ENCODE measurements around the gene MUC4. TPM values are rescaled to one million over a fixed set of nuclear protein-coding genes. Genes with fewer than 3 reads are reported as not detected.

The MUC4 gene
- total and polyA plus RNA-seq, 10 of the 15 experiments (the other 5 are each of a cell fraction or from before 2014, with no cell fraction given) = 0.02 to 0.46 (median 0.27) TPM; not detected in 4

DNA sequence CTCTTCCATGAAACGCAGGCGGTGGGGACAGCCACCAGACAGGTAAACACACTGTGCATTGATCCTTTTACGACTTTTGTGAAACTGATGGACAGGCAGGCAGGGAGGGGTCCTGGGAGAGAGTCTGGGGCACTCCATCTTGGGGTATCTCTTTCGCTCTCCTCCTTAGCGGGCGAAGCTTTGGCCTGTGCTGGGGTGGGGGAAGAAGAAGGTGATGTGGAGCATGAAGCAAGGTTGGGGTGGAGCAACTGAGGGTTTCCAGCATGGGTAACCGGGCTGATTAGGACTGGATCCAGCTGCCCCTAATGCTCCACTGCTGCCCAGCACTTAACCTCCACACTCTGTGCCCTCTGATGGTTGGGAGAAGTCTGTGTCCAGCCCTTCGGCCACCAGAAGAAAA lies 65.4 kb downstream of the MUC4 start:
- ChIA-PET POLR2A (no interaction called here), SMC1A (ENCODE audit: uncharacterized antibody, unreplicated experiment) (no interaction called here), RAD21 (ENCODE audit: unreplicated experiment) (no interaction called here), CTCF (no interaction called here)
- H3K4me3 ChIP-seq = no peak overlapping the region
- DNase-seq (ENCODE audit: low read depth, low spot score) (no peak), FAIRE-seq (no peak), ATAC-seq (no peak)
- H4K20me1 ChIP-seq (ENCODE audit: control insufficient read depth, insufficient read depth) = no peaks in the 10 kb centered on the region
- no peaks in the 10 kb centered on the region for H3K79me2 ChIP-seq (ENCODE audit: control insufficient read depth, insufficient read depth, low read length)
- H3K27me3 ChIP-seq (replicated peaks in 1 of 2; ENCODE audit: control insufficient read depth in 2 of 2, insufficient read depth in 2 of 2, low read length in 1 of 2) = no peaks in the 10 kb centered on the region; a peak in 2 of 4 replicates
- H3K9me3 ChIP-seq (replicated peaks; ENCODE audit: control insufficient read depth, insufficient read depth, low read length) = no peaks in the 10 kb centered on the region
- H3K4me1 ChIP-seq (ENCODE audit: control insufficient read depth, insufficient read depth, low read length) = no peaks in the 10 kb centered on the region
- TF ChIP-seq TCF7 (IDR thresholded peaks at IDR 0.05; ENCODE audit: borderline replicate concordance) = no peak
- TF ChIP-seq TBL1XR1 (IDR thresholded peaks at IDR 0.05; ENCODE audit: low read depth, low read length) = no peak
- no peak for TF ChIP-seq SREBF2 (IDR thresholded peaks at IDR 0.05; ENCODE audit: low read length)
- TF ChIP-seq IKZF1 (conservative IDR thresholded peaks at IDR 0.05) = no peak
- TF ChIP-seq POLR2AphosphoS2 (IDR thresholded peaks at IDR 0.05; ENCODE audit: low read depth, low read length) = no peak
- TF ChIP-seq NFYB (IDR thresholded peaks at IDR 0.05; ENCODE audit: insufficient read depth, low read depth, low read length) = no peak
- TF ChIP-seq NRF1 (conservative IDR thresholded peaks at IDR 0.05; ENCODE audit: low read depth, low read length) = no peak
- no peak for TF ChIP-seq SPI1 (IDR thresholded peaks at IDR 0.05; ENCODE audit: borderline replicate concordance, insufficient read depth, low read depth, low read length)
- no peak overlapping the region for H2AFZ ChIP-seq (ENCODE audit: control insufficient read depth, low read depth, low read length)
- no peaks in the 10 kb centered on the region for H3K36me3 ChIP-seq (ENCODE audit: control insufficient read depth in 2 of 2, insufficient read depth in 2 of 2, low read length in 1 of 2)
- in situ Hi-C loops (cut with MboI) = no loop called here
- no TSS peak for BruUV-seq (replicated peaks)
- WGBS (ENCODE audit: insufficient coverage, insufficient replicate concordance, low lambda C conversion rate, missing lambda C conversion rate) = 77% methylated on average over 7 of the region's 8 CpGs
- intact Hi-C loops (cut with micrococcal nuclease; ENCODE audit: unreplicated experiment) = no loop called here
- H3K27ac ChIP-seq (ENCODE audit: control insufficient read depth, insufficient read depth) = no peak overlapping the region
- H3K4me2 ChIP-seq (ENCODE audit: control insufficient read depth, insufficient read depth) = no peak overlapping the region
- H3K9ac ChIP-seq (ENCODE audit: control insufficient read depth, insufficient read depth, low read length) = no peak overlapping the region

DNA sequence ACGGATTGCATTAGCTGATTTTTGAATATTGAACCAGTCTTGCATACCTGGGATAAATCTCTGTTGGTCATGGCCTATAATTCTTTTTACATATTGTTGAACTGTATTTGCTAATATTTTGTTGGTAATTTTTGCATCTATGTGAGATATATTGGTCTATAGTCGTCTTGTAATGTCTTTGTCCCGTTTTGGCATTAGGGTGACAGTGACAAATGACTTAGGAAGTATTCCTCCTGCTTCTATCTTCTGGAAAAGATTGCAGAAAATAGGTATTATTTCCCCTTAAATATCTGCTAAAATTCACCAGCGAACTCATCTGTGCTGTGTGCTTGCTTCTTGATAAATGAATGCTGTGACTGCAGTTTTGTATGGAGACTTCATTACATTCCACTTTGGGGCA lies 67.3 kb downstream of the MUC4 start:
- H3K27ac ChIP-seq (ENCODE audit: control insufficient read depth, insufficient read depth) = no peak overlapping the region
- H3K9ac ChIP-seq (ENCODE audit: control insufficient read depth, insufficient read depth, low read length) = no peak overlapping the region
- 11% methylated on average over 4 of the region's 4 CpGs for WGBS (ENCODE audit: insufficient coverage, insufficient replicate concordance, low lambda C conversion rate, missing lambda C conversion rate)
- H3K4me3 ChIP-seq = no peak overlapping the region
- BruUV-seq (replicated peaks) = no TSS peak
- ChIA-PET SMC1A (ENCODE audit: uncharacterized antibody, unreplicated experiment) (no interaction called here), POLR2A (no interaction called here), RAD21 (ENCODE audit: unreplicated experiment) (no interaction called here), CTCF (no interaction called here)
- FAIRE-seq (no peak), ATAC-seq (no peak), DNase-seq (ENCODE audit: low read depth, low spot score) (no peak)
- no peaks in the 10 kb centered on the region for H3K9me3 ChIP-seq (replicated peaks; ENCODE audit: control insufficient read depth, insufficient read depth, low read length)
- no peak overlapping the region for H3K4me2 ChIP-seq (ENCODE audit: control insufficient read depth, insufficient read depth)
- no peaks in the 10 kb centered on the region for H3K36me3 ChIP-seq (ENCODE audit: control insufficient read depth in 2 of 2, insufficient read depth in 2 of 2, low read length in 1 of 2)
- H4K20me1 ChIP-seq (ENCODE audit: control insufficient read depth, insufficient read depth) = no peaks in the 10 kb centered on the region
- no peaks in the 10 kb centered on the region; a peak in 2 of 4 replicates for H3K27me3 ChIP-seq (replicated peaks in 1 of 2; ENCODE audit: control insufficient read depth in 2 of 2, insufficient read depth in 2 of 2, low read length in 1 of 2)
- no peaks in the 10 kb centered on the region for H3K4me1 ChIP-seq (ENCODE audit: control insufficient read depth, insufficient read depth, low read length)
- intact Hi-C loops (cut with micrococcal nuclease; ENCODE audit: unreplicated experiment) = no loop called here
- in situ Hi-C loops (cut with MboI) = no loop called here
- H3K79me2 ChIP-seq (ENCODE audit: control insufficient read depth, insufficient read depth, low read length) = no peaks in the 10 kb centered on the region
- no peak overlapping the region for H2AFZ ChIP-seq (ENCODE audit: control insufficient read depth, low read depth, low read length)
- TF ChIP-seq TBL1XR1 (IDR thresholded peaks at IDR 0.05; ENCODE audit: low read depth, low read length) (no peak), EED (IDR thresholded peaks at IDR 0.05; ENCODE audit: low read depth) (no peak), RUNX3 (IDR thresholded peaks at IDR 0.05; ENCODE audit: low read length) (no peak), IKZF2 (IDR thresholded peaks at IDR 0.05) (no peak), GATAD2B (conservative IDR thresholded peaks at IDR 0.05; ENCODE audit: low read depth) (no peak), MYC (IDR thresholded peaks at IDR 0.05; ENCODE audit: insufficient read depth, insufficient read length, insufficient replicate concordance, low read length, severe bottlenecking) (no peak)
- TF ChIP-seq, protein P1, sequence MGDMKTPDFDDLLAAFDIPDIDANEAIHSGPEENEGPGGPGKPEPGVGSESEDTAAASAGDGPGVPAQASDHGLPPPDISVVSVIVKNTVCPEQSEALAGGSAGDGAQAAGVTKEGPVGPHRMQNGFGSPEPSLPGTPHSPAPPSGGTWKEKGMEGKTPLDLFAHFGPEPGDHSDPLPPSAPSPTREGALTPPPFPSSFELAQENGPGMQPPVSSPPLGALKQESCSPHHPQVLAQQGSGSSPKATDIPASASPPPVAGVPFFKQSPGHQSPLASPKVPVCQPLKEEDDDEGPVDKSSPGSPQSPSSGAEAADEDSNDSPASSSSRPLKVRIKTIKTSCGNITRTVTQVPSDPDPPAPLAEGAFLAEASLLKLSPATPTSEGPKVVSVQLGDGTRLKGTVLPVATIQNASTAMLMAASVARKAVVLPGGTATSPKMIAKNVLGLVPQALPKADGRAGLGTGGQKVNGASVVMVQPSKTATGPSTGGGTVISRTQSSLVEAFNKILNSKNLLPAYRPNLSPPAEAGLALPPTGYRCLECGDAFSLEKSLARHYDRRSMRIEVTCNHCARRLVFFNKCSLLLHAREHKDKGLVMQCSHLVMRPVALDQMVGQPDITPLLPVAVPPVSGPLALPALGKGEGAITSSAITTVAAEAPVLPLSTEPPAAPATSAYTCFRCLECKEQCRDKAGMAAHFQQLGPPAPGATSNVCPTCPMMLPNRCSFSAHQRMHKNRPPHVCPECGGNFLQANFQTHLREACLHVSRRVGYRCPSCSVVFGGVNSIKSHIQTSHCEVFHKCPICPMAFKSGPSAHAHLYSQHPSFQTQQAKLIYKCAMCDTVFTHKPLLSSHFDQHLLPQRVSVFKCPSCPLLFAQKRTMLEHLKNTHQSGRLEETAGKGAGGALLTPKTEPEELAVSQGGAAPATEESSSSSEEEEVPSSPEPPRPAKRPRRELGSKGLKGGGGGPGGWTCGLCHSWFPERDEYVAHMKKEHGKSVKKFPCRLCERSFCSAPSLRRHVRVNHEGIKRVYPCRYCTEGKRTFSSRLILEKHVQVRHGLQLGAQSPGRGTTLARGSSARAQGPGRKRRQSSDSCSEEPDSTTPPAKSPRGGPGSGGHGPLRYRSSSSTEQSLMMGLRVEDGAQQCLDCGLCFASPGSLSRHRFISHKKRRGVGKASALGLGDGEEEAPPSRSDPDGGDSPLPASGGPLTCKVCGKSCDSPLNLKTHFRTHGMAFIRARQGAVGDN (IDR thresholded peaks at IDR 0.05) = no peak

Measured in GM12878 (cell line).